ENCODE data around the gene CELF1. TPM values are rescaled to one million over a fixed set of nuclear protein-coding genes. Genes with fewer than 3 reads are reported as not detected.
"Not testable (repeated sequence)": the region's sequence is repeated elsewhere in the genome, so short reads cannot be mapped to it uniquely, and the experiment has no call there.

Gene CELF1
- total and polyA plus RNA-seq, 2 experiments from 2014 or later, result 124 to 233 TPM

DNA sequence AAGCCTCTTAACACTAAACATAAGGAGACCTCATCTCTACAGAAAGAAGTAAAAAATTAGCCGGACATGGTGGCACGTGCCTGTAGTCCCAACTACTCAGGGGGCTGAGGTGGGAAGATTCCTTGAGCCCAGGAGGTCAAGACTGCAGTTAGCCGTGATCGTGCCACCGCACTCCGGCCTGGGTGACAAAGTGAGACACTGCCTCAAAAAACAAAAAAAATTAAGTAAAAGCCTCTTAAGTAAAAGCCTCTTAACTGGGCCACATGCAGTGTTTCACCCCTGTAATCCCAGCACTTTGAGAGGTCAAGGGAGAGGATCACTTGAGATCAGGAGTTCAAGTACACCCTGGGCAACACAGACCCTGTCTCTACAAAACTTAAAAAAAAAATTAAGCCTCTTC is 25.7 kb downstream of the CELF1 start:
- H3K27ac ChIP-seq (ENCODE audit: low read depth), result peak overlapping the region; percentile 61; the same call in 1 of the 2 replicates
- H3K4me1 ChIP-seq (ENCODE audit: insufficient read depth), result peaks cover 45% of the 10 kb centered on the region
- H2AFZ ChIP-seq, result no peak overlapping the region
- H3K9me3 Mint-ChIP-seq, result no peaks in the 10 kb centered on the region
- H3K27me3 ChIP-seq (ENCODE audit: insufficient read depth), result no peaks in the 10 kb centered on the region
- no peak overlapping the region for H3K4me3 Mint-ChIP-seq
- H3F3A ChIP-seq (replicated peaks; ENCODE audit: low read depth), result peaks cover 3% of the 10 kb centered on the region; the same call in 1 of the 2 replicates
- H4K20me1 ChIP-seq (replicated peaks; ENCODE audit: insufficient read depth), result peaks cover 91% of the 10 kb centered on the region
- H3K4me1 Mint-ChIP-seq, result peaks cover 36% of the 10 kb centered on the region
- ATAC-seq (no peak), DNase-seq (ENCODE audit: low spot score) (no peak)
- 0 out of 3 replicates have a peak, but pooled peaks cover 6% of the 10 kb centered on the region for H3K36me3 Mint-ChIP-seq (ENCODE audit: low read depth)
- TF ChIP-seq CREB1 (CRISPR knock-in tag; IDR thresholded peaks at IDR 0.05; ENCODE audit: low read depth) (no peak), POLR2AphosphoS5 (IDR thresholded peaks at IDR 0.05; ENCODE audit: low read depth) (no peak)
- H3K79me2 ChIP-seq (replicated peaks; ENCODE audit: insufficient read depth), result peaks cover 100% of the 10 kb centered on the region
- no peak overlapping the region for H3K4me3 ChIP-seq
- no peak overlapping the region for H3K4me2 ChIP-seq
- no peaks in the 10 kb centered on the region for H3K36me3 ChIP-seq (ENCODE audit: insufficient read depth)
- no peak overlapping the region for H3K27ac Mint-ChIP-seq
- H3K9me2 ChIP-seq (ENCODE audit: insufficient read depth), result no peaks in the 10 kb centered on the region
- peaks cover 6% of the 10 kb centered on the region for H3K27me3 Mint-ChIP-seq (ENCODE audit: insufficient read depth, low read depth, poor library complexity)

GRCh38 chr11:47526032-47526431 is 26.9 kb downstream of the CELF1 start:
- H2AFZ ChIP-seq; DNase-seq (ENCODE audit: low spot score); ATAC-seq; H3K36me3 ChIP-seq (ENCODE audit: insufficient read depth); H3K36me3 Mint-ChIP-seq (ENCODE audit: low read depth); H3F3A ChIP-seq (replicated peaks; ENCODE audit: low read depth); H3K4me3 Mint-ChIP-seq; H3K9me2 ChIP-seq (ENCODE audit: insufficient read depth); H3K4me3 ChIP-seq; H3K9me3 Mint-ChIP-seq; H3K27me3 ChIP-seq (ENCODE audit: insufficient read depth); H3K27me3 Mint-ChIP-seq (ENCODE audit: insufficient read depth, low read depth, poor library complexity): not testable (repeated sequence)
- H4K20me1 ChIP-seq (replicated peaks; ENCODE audit: insufficient read depth), result peaks cover 85% of the 10 kb centered on the region
- H3K4me1 ChIP-seq (ENCODE audit: insufficient read depth), result peaks cover 41% of the 10 kb centered on the region
- Mint-ChIP-seq H3K27ac (peak overlapping the region; percentile 84; the same call in 1 of the 2 replicates), H3K4me1 (peaks cover 36% of the 10 kb centered on the region)
- H3K27ac ChIP-seq (ENCODE audit: low read depth), result peak overlapping the region; percentile 78
- peak overlapping the region; percentile 55; the same call in 1 of the 2 replicates for H3K4me2 ChIP-seq
- H3K79me2 ChIP-seq (replicated peaks; ENCODE audit: insufficient read depth), result peaks cover 100% of the 10 kb centered on the region

DNA sequence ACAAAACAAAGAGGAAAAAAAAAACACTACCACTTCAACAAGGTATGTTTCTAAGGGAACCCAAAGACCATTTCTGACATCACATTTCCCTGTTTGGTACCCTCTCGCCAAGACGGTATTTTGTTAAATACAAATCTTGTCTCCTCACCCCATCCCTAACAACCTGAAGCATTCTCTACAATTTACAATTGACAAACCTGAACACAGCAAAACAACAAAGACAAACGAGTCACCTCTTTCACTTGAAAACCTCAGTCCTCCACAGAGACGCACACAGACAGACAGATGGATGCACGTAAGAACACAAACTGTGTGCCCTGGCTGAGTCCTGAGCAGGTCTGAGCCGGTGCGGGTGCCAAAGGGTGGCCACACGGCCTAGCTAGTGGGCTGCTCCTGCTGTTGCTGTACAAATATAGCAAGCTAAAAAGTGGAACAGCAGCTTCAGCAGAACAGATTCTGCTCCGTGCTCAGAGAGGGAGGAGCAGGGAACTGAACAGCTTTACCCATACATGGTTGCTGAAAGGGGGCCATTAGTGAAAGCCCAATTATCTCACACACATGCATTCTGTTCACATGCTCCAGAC is 28.5 kb downstream of the CELF1 start:
- H4K20me1 ChIP-seq (replicated peaks; ENCODE audit: insufficient read depth), result peaks cover 81% of the 10 kb centered on the region
- no peak for DNase-seq (ENCODE audit: low spot score)
- H3K27me3 Mint-ChIP-seq (ENCODE audit: insufficient read depth, low read depth, poor library complexity), result peaks cover 6% of the 10 kb centered on the region
- no peak for TF ChIP-seq NANOG (IDR thresholded peaks at IDR 0.05; ENCODE audit: borderline replicate concordance)
- TF ChIP-seq POLR2AphosphoS5 (IDR thresholded peaks at IDR 0.05; ENCODE audit: low read depth), result no peak
- no peak for TF ChIP-seq ZNF114 (CRISPR knock-in tag; IDR thresholded peaks at IDR 0.05)
- TF ChIP-seq JUNB (IDR thresholded peaks at IDR 0.05; ENCODE audit: unreplicated experiment), result no peak
- TF ChIP-seq EZH2 (IDR thresholded peaks at IDR 0.05; ENCODE audit: low read depth, unreplicated experiment), result no peak
- no peak for TF ChIP-seq CTCF (conservative IDR thresholded peaks at IDR 0.05; ENCODE audit: low read depth in 2 of 2)
- TF ChIP-seq, protein P1, sequence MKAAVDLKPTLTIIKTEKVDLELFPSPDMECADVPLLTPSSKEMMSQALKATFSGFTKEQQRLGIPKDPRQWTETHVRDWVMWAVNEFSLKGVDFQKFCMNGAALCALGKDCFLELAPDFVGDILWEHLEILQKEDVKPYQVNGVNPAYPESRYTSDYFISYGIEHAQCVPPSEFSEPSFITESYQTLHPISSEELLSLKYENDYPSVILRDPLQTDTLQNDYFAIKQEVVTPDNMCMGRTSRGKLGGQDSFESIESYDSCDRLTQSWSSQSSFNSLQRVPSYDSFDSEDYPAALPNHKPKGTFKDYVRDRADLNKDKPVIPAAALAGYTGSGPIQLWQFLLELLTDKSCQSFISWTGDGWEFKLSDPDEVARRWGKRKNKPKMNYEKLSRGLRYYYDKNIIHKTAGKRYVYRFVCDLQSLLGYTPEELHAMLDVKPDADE (IDR thresholded peaks at IDR 0.05), result no peak
- TF ChIP-seq REST (IDR thresholded peaks at IDR 0.05; ENCODE audit: unreplicated experiment), result no peak
- no peak for TF ChIP-seq STAT1 (IDR thresholded peaks at IDR 0.05; ENCODE audit: unreplicated experiment)
- TF ChIP-seq CREB1 (CRISPR knock-in tag; IDR thresholded peaks at IDR 0.05; ENCODE audit: low read depth), result no peak
- no peak for TF ChIP-seq ZNF331 (CRISPR knock-in tag; IDR thresholded peaks at IDR 0.05; ENCODE audit: low read depth)
- no peak for TF ChIP-seq EZH2phosphoT487 (IDR thresholded peaks at IDR 0.05; ENCODE audit: unreplicated experiment)

More for the DNA sequence above, 28.5 kb downstream of the CELF1 start:
- Histone ChIP-seq H3K27ac (ENCODE audit: low read depth) (peak overlapping the region; percentile 52), H3K27me3 (ENCODE audit: insufficient read depth) (no peaks in the 10 kb centered on the region), H3K79me2 (replicated peaks; ENCODE audit: insufficient read depth) (peaks cover 100% of the 10 kb centered on the region), H3K4me1 (ENCODE audit: insufficient read depth) (peaks cover 41% of the 10 kb centered on the region), H3K9me2 (ENCODE audit: insufficient read depth) (no peaks in the 10 kb centered on the region), H3K4me3 (peak overlapping the region; percentile 8; the same call in 1 of the 2 replicates), H3K36me3 (ENCODE audit: insufficient read depth) (no peaks in the 10 kb centered on the region), H3F3A (replicated peaks; ENCODE audit: low read depth) (peaks cover 3% of the 10 kb centered on the region; the same call in 1 of the 2 replicates), H3K4me2 (peak overlapping the region; percentile 55), H2AFZ (no peak overlapping the region)
- Mint-ChIP-seq H3K36me3 (ENCODE audit: low read depth) (no peaks in the 10 kb centered on the region; the same call in 2 of the 3 replicates), H3K4me1 (peaks cover 43% of the 10 kb centered on the region), H3K4me3 (peak overlapping the region; percentile 10; the same call in 1 of the 3 replicates), H3K27ac (peak overlapping the region; percentile 38), H3K9me3 (no peaks in the 10 kb centered on the region)
- ATAC-seq, result peak; percentile 58

All from GM23338 (cell line).